Measurements from ENCODE around the gene MAPK8IP3.

MAPK8IP3 gene

GRCh38 chr16:1705688-1706385 is at the start of gene MAPK8IP3:
Gene MAPK8IP3 (plus strand): TSS chr16:1706195. CDS start chr16:1706340, 145 bp downstream.
- DNase-seq = peak; percentile 92

GRCh38 chr16:1656808-1657617 is 49.0 kb upstream of the MAPK8IP3 start:
- DNase-seq = no peak

- DNase-seq = no peak
Measured at GRCh38 chr16:1657841-1658240, 48.2 kb upstream of the MAPK8IP3 start.

- DNase-seq = no peak
Measured at GRCh38 chr16:1659031-1659430, 47.0 kb upstream of the MAPK8IP3 start.

- no peak for DNase-seq
Measured at GRCh38 chr16:1661826-1662225, 44.2 kb upstream of the MAPK8IP3 start.

GRCh38 chr16:1662543-1662942 is 43.5 kb upstream of the MAPK8IP3 start:
- DNase-seq = no peak

GRCh38 chr16:1665829-1666228 is 40.2 kb upstream of the MAPK8IP3 start:
- no peak for DNase-seq

GRCh38 chr16:1666316-1666715 is 39.7 kb upstream of the MAPK8IP3 start:
- DNase-seq = no peak

- DNase-seq = no peak
Measured at GRCh38 chr16:1667271-1667670, 38.7 kb upstream of the MAPK8IP3 start.

GRCh38 chr16:1667916-1668315 is 38.1 kb upstream of the MAPK8IP3 start:
- no peak for DNase-seq

- no peak for DNase-seq
Measured at GRCh38 chr16:1668612-1669319, 37.2 kb upstream of the MAPK8IP3 start.

GRCh38 chr16:1669698-1670097 is 36.3 kb upstream of the MAPK8IP3 start:
- DNase-seq = no peak

GRCh38 chr16:1670371-1670770 is 35.6 kb upstream of the MAPK8IP3 start:
- DNase-seq = no peak

- DNase-seq = no peak
Measured at GRCh38 chr16:1670866-1671265, 35.1 kb upstream of the MAPK8IP3 start.

GRCh38 chr16:1673424-1674151 is 32.4 kb upstream of the MAPK8IP3 start:
- DNase-seq = no peak

- DNase-seq = no peak
Measured at GRCh38 chr16:1674306-1674705, 31.7 kb upstream of the MAPK8IP3 start.

- no peak for DNase-seq
Measured at GRCh38 chr16:1674751-1675664, 31.0 kb upstream of the MAPK8IP3 start.

GRCh38 chr16:1676661-1677060 is 29.3 kb upstream of the MAPK8IP3 start:
- DNase-seq = no peak

- DNase-seq = no peak
Measured at GRCh38 chr16:1677339-1677738, 28.7 kb upstream of the MAPK8IP3 start.

- peak; percentile 96 for DNase-seq
Measured at GRCh38 chr16:1677942-1678499, 28.0 kb upstream of the MAPK8IP3 start, which contains the start of gene JPT2. Gene JPT2 (plus strand): TSS chr16:1678279. CDS start chr16:1678313, 34 bp downstream.

- peak; percentile 28 for DNase-seq
Measured at GRCh38 chr16:1678500-1679098, 27.4 kb upstream of the MAPK8IP3 start.
